LoVo (cell line): Measurements from ENCODE around the gene MICAL3.

Source experiments
- DNase-seq: peaks from one replicate; pipeline ENCODE4 v3.0.0-alpha.2; 2016; ENCODE audit warnings: low spot score

MICAL3 gene

GRCh38 chr22:17972385-17973191 is 51.8 kb downstream of the MICAL3 start:
- no peak for DNase-seq

- no peak for DNase-seq
These were observed 52.6 kb downstream of the MICAL3 start for GRCh38 chr22:17971711-17972110.

DNA sequence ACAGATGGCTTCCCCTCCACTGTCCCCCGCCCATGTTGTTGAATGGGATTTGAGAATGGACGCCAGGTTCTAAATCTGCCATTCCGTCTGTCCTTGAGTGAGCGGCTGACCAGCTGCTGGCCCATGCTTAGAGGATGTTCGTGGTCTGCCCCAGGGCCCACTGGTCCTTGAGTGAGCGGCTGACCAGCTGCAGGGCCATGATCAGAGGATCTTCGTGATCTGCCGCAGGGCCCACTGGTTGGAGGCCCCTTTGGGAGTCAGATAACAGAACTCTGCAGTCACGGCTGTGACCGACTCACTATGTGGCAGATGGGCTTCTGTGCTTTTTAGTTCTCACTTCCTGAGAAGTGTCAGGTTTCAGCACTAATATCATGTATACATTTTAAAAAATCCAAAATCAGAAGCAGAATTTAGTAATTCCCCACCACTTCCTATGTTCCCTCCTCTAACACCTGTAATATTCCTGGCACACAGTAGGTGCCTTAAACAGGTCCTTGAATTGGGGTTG is 54.1 kb downstream of the MICAL3 start:
- DNase-seq = no peak

GRCh38 chr22:17969701-17970113 is 54.7 kb downstream of the MICAL3 start:
- no peak for DNase-seq

GRCh38 chr22:17968126-17968525 is 56.2 kb downstream of the MICAL3 start:
- DNase-seq = no peak

DNA sequence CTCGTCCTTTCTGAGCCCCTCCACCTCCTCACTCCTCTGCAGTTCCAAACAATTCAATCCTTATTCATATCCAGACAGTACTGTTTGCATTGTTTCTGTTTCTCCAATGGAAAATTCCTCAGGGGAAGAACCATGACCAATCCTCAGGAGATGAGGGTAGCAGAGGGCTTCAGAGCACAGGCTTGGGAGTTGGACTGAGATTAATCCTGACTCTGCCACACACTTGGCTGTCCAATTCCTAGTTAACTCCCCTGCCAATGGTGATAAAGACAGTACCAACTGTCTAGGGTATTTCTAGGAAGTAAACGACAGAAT is 58.0 kb downstream of the MICAL3 start:
- no peak for DNase-seq

DNA sequence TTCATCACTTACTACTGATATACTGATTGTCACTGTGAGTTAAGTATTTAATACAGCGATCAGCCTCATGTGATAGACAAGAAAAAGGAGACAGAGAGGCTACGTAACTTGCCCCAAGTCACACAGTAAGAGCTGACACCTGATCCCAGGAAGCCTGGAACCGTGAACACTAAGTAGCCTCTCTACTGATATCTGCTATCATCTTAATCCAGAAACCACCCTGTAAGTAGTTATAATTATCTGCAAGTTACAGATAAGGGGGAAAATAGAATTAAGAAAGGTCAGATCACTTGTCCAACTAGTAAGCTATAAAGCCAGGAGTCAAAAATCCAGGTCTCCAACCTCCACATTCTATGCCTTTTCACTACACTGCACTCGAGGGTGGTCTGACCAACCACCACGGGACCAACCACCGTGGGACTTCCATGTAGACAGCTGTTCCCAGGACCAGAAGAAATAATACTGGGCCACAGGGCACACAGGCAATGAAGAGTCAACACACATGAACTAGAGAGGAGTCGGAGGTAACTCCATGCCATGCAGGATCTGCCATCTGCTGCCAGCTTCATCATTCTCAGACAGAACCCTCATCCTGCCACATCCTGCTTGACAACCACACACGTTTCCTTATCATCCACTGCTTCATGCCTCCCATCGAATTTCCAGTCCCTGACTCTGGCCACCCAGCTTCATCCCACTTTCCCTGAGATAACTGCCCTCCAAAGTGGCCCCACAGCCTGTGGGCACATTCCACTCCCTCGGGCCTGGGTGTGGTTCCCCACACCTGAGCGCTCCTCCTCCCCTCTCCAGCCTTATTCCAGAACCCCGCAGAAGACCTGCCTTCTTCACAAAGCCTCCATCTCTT is 58.6 kb downstream of the MICAL3 start:
- DNase-seq = no peak

- DNase-seq = no peak
These were observed 59.7 kb downstream of the MICAL3 start for GRCh38 chr22:17964643-17965042.

DNA sequence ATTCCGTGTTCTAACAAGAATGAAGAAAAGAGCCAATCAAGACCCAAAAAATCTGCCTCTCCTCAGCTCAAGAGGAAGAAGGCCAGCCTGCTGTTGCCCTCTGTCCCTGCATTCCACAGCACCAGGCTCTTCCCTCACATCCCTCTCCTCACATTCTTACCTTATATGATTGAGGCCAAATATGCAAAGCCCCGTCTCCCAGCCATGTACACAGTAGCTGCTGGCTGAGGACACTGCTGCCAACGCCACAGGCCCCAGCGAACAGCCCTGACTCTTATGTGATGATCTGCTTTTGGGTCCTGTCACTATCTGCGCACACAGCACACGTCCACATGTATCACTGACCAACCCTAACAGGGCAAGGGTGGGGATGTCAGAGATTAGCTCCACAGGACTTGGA is 60.2 kb downstream of the MICAL3 start:
- no peak for DNase-seq

DNA sequence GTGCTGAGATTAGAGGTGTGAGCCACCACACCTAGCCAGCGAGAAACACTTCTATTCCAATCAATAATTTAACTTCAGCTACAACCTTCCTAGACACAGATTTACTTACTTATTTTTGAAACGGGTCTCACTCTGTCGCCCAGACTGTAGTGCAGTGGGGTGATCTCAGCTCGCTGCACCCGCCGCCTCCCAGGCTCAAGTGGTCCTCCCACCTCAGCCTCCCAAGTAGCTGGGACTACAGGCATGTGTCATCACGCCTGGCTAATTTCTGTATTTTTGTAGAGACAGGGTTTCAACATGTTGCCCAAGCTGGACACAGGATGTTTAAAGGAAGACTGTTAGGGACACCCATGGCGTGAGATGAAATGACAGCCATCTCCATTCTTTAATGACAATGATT is 61.3 kb downstream of the MICAL3 start:
- no peak for DNase-seq

- DNase-seq = no peak
These were observed 62.2 kb downstream of the MICAL3 start for GRCh38 chr22:17962168-17962567.

DNA sequence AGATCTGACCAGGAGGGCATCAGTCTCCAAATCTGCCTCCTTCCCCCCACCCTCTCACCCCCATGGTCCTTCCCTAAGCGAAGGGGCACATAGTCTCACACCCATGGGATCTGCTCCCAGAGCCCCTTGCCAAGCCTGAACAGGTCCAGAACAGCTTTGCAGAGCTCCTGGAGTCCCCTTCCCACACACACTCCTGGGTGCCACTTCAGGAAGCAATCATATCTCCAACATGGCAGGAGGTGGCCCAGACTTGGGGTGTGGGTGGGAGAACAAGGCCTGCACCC is 63.0 kb downstream of the MICAL3 start:
- no peak for DNase-seq

DNA sequence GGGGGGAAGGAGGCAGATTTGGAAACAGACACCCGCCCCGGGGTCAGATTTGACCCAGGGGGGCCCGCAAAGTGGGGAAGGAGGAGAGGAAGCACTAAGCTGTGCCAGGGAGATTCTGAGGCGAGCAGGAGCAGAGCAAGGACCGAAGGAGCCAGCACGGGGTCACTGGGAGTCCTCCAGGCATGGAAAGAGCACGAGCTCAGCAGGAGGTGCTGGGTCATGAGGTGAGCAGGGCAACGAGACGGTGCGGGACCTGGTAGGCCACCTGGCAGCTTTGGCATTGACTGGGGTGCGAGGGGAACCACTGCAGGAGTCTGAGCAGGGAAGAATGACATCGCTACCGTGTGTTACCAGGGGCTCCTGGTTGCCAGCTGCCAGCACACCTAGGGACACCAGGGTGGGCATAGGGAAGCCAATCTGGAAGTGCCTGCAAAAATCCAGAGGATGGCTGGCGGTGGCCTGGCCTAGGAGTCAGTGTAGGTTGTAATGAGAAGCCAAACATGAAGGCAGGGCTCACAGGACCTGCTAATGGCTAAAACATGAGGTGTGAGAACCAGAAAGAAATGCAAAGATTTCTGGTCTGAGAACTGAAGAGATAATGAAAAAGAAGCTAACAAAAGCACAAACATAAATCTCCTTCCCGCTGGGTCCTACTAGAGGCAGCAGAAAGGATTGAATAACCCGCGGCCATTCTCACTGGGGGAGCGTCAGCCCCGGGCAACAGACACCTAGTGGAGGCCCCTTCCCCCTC is 63.5 kb downstream of the MICAL3 start:
- DNase-seq = no peak

- no peak for DNase-seq
These were observed 64.3 kb downstream of the MICAL3 start for GRCh38 chr22:17960011-17960410.

- no peak for DNase-seq
These were observed 66.2 kb downstream of the MICAL3 start for GRCh38 chr22:17958166-17958565.

DNA sequence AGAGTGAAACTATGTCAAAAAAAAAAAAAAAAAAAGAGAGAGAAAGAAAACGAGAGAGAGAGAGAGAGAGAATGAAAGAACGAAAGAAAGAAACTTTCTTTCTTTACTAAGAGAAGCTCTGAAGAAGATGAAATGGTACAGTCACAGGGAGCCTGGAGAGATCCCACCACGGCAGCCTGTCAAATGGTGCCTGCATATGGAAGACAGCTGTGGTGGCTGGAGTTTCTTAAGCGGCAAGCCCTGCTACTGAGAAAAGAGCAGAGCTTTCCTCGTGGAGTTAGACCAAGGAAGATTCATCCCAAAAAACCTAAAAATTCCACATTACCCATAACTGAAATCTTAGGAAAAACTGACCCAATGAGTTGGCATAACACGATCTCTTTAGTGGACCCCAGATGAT is 66.7 kb downstream of the MICAL3 start:
- no peak for DNase-seq

DNA sequence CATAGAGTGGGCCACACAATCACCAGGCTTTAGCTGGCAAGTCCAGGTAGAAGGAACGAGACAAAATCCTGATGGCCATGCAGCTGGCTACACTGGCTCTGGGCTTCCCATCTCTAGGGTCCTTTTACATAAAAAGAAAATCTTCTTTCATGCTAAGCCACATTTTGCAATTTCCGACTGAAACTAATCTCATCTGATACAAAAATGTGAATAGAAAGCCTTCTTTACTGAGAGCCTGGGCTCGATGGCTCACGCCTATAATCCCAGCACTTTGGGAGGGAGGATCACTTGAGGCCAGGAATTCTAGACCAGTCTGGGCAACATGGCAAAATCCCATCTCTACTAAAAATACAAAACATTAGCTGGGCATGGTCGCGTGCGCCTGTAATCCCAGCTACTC is 67.2 kb downstream of the MICAL3 start:
- DNase-seq = no peak

DNA sequence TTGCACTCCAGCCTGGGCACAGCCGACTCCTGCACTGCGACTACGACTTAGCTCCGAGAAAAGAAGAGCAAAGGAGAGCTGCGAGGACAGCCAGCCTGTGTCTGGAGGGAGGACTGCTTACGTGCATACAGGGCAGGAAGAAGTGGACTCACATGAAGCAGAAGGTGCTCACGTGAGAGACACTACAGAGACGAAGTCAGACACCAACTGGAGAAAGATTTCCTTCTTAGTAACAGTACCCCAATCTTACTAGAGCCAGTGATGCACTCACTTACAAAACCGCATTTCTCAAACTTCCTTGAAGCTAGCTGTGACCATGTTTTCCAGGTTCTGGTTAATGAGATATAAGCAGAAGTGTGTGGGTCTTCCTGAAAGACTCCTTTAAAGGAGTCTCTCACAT is 67.7 kb downstream of the MICAL3 start:
- no peak for DNase-seq

DNA sequence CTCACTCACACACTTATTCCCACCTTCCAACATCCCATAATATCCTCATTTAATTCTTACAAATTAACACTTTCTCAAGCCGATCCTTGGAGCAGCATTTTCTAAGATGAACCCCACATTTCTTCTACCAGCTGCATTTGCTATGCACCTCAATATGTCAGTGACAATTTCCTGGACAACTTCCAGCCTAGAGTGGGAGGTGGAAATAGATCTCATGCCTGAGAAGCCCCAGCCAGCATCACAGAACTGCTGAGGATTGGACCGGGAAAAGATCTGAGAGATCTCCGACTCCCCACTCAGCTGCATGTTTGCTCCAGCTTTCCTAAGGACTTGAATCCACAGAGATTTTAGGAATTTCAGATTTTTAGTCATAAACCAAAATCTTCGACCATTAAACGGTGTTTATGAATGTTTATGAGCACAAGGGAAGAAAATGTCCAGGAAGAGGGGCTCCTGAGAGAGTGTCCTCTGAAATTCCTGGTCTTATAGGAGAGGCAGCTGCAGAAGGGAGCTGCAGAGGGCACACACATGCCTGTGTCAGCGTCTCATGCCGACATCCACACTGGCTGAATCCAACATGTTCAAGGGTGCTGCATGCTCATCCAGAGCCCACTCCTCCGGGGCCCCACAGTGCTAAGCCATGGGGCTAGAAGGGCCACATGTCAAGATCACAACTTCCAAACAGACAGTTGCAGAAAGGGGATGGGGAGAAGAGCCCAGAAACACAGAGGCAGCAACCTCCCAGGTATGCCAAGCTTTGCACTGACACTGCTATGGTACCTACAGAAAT is 68.6 kb downstream of the MICAL3 start:
- DNase-seq = no peak

- no peak for DNase-seq
These were observed 69.3 kb downstream of the MICAL3 start for GRCh38 chr22:17954860-17955587.

- no peak for DNase-seq
These were observed 70.0 kb downstream of the MICAL3 start for GRCh38 chr22:17954200-17954859.
